Lower leg skin (tissue), 3 donors: Measurements from ENCODE around the gene MRPL21.

Source experiments
- POLR2A ChIP-seq, 2 donors: fragments of 450-650 bp; IDR thresholded peaks; one replicate each; pipeline ENCODE4 v1.6.1; 2016 to 2017; ENCODE audit warnings: antibody characterized with exemption in 2 of 2, mild to moderate bottlenecking in 1 of 2, moderate library complexity in 1 of 2
- TF ChIP-seq, protein P1 (sequence below), 3 donors: fragments of 450-650 bp; IDR thresholded peaks; one replicate each; pipeline ENCODE4 v1.5.1; 2016; ENCODE audit warnings: antibody characterized with exemption in 3 of 3, mild to moderate bottlenecking in 3 of 3, moderate library complexity in 2 of 3

- TF ChIP-seq, protein P1, sequence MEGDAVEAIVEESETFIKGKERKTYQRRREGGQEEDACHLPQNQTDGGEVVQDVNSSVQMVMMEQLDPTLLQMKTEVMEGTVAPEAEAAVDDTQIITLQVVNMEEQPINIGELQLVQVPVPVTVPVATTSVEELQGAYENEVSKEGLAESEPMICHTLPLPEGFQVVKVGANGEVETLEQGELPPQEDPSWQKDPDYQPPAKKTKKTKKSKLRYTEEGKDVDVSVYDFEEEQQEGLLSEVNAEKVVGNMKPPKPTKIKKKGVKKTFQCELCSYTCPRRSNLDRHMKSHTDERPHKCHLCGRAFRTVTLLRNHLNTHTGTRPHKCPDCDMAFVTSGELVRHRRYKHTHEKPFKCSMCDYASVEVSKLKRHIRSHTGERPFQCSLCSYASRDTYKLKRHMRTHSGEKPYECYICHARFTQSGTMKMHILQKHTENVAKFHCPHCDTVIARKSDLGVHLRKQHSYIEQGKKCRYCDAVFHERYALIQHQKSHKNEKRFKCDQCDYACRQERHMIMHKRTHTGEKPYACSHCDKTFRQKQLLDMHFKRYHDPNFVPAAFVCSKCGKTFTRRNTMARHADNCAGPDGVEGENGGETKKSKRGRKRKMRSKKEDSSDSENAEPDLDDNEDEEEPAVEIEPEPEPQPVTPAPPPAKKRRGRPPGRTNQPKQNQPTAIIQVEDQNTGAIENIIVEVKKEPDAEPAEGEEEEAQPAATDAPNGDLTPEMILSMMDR (IDR thresholded peaks at IDR 0.05): no peak
- TF ChIP-seq POLR2A (IDR thresholded peaks at IDR 0.05): no peak
Measured at GRCh38 chr11:68872216-68873003, 31.2 kb downstream of the MRPL21 start.
